ENCODE results near the gene MAPT.
"Not testable (repeated sequence)": the region's sequence is repeated elsewhere in the genome, so short reads cannot be mapped to it uniquely, and the experiment has no call there.

MAPT gene

GRCh38 chr17:45902892-45903346 lies 8.6 kb downstream of the MAPT start:
- DNase-seq, result no peak

- no peak for DNase-seq
Observed at GRCh38 chr17:45904866-45905265, 10.5 kb downstream of the MAPT start.

- DNase-seq, result no peak
Observed at GRCh38 chr17:45905814-45906213, 11.5 kb downstream of the MAPT start.

GRCh38 chr17:45906237-45906636 lies 11.9 kb downstream of the MAPT start:
- no peak for DNase-seq

GRCh38 chr17:45906927-45907622 lies 12.7 kb downstream of the MAPT start:
- no peak for DNase-seq

- no peak for DNase-seq
Observed at GRCh38 chr17:45907750-45908395, 13.5 kb downstream of the MAPT start.

GRCh38 chr17:45908460-45908859 lies 14.1 kb downstream of the MAPT start:
- DNase-seq, result no peak

GRCh38 chr17:45908935-45909334 lies 14.6 kb downstream of the MAPT start:
- DNase-seq, result no peak

GRCh38 chr17:45910667-45911066 lies 16.3 kb downstream of the MAPT start:
- DNase-seq, result no peak

- DNase-seq, result no peak
Observed at GRCh38 chr17:45912319-45912718, 18.0 kb downstream of the MAPT start.

- DNase-seq, result not testable (repeated sequence)
Observed at GRCh38 chr17:45913030-45913429, 18.7 kb downstream of the MAPT start.

- DNase-seq, result no peak
Observed at GRCh38 chr17:45914047-45914717, 19.8 kb downstream of the MAPT start.

- DNase-seq, result no peak
Observed at GRCh38 chr17:45915263-45915662, 20.9 kb downstream of the MAPT start.

GRCh38 chr17:45917081-45917480 lies 22.7 kb downstream of the MAPT start:
- no peak for DNase-seq

- DNase-seq, result no peak
Observed at GRCh38 chr17:45918241-45918745, 23.9 kb downstream of the MAPT start.

GRCh38 chr17:45919136-45919535 lies 24.8 kb downstream of the MAPT start:
- no peak for DNase-seq

- no peak for DNase-seq
Observed at GRCh38 chr17:45920083-45920482, 25.7 kb downstream of the MAPT start.

- DNase-seq, result no peak
Observed at GRCh38 chr17:45923511-45924268, 29.3 kb downstream of the MAPT start.

GRCh38 chr17:45924332-45924820 lies 30.0 kb downstream of the MAPT start:
- no peak for DNase-seq

GRCh38 chr17:45925311-45925710 lies 31.0 kb downstream of the MAPT start:
- no peak for DNase-seq

- no peak for DNase-seq
Observed at GRCh38 chr17:45927247-45927646, 32.9 kb downstream of the MAPT start.

GRCh38 chr17:45929344-45929743 lies 35.0 kb downstream of the MAPT start:
- DNase-seq, result no peak

GRCh38 chr17:45930420-45930951 lies 36.1 kb downstream of the MAPT start:
- no peak for DNase-seq

Measured in NK-92 treated with Interleukin-12 subunit alpha and Interleukin-12 subunit beta, amount 100 ng/mL, for 24 hours (cell line).